Stimulated activated CD8-positive, alpha-beta memory T cell treated with anti-CD3 and anti-CD28 coated beads, Interleukin-7, amount 100 ng/mL, for 4 hours (primary cell): ENCODE data around the gene CPNE7.
"Not testable (repeated sequence)": the region's sequence is repeated elsewhere in the genome, so short reads cannot be mapped to it uniquely, and the experiment has no call there.

ENCODE experiments used
- DNase-seq, 2 donors: peaks; one replicate each; pipeline ENCODE4 v3.0.0-alpha.2; 2020; ENCODE audit warnings: low read depth in 2 of 2

Gene CPNE7

DNA sequence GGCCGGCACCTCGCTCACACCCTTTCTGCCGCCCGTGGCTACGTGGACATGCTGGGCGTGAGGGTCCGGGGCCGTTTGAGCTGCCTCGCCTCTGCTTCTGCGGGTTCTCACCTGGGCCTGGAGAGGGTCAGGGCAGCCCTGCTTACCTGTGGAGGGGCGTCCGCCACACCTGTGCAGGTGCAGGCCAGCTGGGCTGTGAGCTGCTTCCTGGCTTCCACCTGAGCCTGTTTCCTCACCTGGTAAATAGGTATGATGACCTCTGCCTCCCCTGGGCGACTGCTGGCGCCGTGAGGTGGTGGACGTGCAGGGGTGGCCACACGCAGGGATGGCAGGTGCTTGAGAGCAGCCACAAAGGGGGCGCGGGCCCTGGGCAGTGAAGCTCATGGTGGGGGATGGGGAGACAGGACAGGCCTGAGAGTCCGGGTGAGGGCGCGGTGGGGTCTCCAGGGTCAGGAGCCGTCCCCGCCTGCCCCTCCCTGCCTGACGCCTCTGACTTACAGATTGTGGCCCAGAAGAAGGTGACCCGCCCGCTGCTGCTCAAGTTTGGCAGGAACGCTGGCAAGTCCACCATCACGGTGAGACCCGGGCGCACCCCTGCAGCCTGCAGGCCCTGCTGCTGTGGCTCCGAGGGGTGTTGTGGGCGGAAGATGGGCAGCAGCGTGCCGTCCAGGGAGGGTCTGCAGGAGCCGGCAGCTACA, 7.8 kb downstream of the CPNE7 start:
- no peak for DNase-seq

DNA sequence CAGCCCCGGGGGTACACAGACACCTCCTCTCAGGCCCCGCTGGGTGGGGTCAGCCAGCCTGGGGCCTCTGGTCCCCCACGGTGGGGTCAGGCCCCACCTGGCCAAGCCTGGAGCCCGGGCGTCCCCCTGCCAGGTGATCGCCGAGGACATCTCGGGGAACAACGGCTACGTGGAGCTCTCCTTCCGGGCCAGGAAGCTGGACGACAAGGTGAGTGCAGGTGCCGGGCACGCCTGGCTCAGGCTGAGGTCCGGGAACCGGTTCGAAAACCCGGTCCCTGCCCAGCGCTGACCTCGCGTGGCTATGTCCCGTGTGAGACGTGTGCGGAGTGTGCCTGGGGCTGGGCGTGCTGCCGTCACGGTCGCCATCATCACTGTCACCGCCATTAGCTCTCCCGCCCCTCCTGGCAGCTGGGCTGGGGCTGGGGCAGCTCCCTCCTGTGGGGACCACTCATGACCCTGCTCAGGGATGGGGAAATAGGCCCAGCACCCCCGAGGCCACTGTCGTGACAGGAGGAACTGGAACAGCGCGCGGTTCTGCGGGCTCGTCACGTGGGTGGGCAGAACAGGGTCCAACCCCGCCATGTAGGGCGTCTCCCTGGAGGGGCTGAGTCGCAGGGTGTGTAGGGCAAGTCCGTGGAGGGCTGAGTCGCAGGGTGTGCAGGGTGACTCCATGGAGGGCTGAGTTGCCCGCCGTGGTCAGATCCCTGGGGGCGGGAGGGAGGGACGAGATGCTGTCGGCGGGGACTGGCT, 8.5 kb downstream of the CPNE7 start:
- no peak for DNase-seq

DNA sequence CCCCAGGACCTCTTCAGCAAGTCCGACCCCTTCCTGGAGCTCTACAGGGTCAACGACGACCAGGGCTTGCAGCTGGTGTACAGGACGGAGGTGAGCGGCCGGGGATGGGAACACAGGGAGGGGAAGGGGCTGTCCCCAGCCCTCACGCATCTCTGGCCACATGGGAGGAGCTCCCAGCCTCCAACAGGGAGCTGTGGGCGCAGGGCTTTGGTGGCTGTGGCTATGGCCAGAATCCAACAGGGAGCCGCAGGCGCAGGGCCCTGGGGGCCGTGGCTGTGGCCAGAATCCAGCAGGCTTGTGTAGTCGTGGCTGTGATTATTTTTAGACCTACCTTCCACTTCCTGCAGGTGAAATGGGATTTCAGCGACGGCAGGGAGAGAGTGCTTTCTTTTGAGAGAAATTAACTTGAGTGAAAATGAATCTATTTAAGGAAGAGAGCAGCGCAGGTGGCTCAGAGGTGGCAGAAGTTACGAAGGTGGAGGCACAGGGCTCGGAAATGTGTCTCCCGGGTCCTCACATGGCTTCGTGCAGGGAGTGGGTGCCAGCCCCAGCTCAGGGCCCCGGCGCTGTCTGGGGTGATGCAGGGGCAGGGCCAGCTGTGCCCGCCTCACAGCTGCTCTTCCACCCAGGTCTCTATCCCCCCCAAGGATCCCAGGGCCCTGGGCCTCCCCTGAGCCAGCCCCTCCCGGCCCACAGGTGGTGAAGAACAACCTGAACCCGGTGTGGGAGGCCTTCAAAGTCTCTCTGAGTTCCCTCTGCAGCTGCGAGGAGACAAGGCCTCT, 9.4 kb downstream of the CPNE7 start:
- DNase-seq, result no peak

DNA sequence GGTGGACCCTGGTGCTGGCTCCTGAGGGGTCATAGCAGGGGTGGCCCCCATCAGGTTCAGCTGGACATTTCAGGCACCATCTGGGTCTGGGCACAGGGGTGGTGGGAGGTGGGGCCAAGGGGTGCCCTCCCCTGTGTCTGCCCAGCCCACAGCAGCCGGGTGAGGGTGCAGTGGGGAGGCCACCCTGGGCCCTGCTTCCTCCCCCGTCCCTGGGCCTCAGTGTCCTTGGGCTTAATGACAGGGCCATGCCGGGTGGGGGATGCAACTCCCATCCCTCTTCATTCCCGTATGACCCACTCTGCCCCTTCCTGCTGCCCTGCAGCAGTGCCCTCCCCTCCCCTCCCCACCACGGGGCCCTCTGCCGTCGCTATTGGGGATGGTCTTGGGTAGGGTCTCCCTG, 10.7 kb downstream of the CPNE7 start:
- DNase-seq, result no peak

DNA sequence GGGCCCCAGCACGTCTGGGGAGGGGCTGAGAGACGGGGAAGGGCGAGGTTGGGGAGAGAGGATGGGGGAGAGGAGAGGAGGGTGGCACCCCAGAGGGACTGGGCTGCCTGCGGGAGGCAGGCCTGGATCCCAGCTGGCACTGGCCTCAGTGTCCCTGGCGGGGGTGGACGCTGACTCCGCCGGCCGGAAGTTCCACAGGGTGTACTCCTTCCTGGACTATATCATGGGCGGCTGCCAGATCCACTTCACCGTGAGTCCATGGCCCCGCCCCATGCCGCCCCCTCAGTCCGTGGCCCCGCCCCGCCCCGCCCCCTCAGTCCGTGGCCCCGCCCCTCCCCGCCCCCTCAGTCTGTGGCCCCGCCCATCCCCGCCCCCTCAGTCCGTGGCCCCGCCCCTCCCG, 11.3 kb downstream of the CPNE7 start:
- no peak for DNase-seq

DNA sequence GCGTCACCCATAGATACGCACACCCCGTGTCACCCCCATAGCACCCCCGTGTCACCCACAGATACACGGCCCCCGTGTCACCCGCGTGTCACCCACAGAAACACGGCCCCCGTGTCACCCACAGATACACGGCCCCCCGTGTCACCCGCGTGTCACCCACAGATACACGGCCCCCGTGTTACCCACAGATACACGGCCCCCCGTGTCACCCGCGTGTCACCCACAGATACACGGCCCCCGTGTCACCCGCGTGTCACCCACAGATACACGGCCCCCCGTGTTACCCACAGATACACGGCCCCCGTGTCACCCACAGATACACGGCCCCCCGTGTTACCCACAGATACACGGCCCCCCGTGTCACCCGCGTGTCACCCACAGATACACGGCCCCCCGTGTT, 12.1 kb downstream of the CPNE7 start:
- not testable (repeated sequence) for DNase-seq

DNA sequence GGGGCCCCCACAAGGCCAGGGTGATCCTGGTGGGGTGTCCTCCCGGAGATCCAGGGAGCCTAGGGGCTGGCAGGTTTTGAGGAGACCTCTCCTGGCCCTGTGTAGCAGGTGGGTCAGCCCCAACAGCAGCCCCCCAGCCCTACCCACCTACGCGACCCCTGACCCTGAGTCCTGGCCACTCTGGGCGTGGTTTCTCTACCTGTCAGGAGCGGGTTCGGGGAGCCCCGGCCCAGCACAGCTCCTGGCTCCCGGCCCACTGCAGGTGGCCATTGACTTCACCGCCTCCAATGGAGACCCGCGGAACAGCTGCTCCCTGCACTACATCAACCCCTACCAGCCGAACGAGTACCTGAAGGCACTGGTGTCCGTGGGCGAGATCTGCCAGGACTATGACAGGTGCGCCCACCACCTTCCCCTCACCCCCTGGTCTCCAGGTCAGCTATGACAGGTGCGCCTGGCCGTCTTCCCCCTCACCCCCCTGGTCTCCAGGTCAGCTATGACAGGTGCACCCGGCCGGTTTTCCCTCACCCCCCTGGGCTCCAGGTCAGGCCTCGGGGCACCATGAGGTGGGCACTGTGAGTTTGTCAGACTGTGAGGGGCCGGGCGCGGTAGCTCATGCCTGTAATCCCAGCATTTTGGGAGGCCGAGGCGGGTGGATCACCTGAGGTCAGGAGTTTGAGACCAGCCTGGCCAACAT, 13.0 kb downstream of the CPNE7 start:
- no peak for DNase-seq

DNA sequence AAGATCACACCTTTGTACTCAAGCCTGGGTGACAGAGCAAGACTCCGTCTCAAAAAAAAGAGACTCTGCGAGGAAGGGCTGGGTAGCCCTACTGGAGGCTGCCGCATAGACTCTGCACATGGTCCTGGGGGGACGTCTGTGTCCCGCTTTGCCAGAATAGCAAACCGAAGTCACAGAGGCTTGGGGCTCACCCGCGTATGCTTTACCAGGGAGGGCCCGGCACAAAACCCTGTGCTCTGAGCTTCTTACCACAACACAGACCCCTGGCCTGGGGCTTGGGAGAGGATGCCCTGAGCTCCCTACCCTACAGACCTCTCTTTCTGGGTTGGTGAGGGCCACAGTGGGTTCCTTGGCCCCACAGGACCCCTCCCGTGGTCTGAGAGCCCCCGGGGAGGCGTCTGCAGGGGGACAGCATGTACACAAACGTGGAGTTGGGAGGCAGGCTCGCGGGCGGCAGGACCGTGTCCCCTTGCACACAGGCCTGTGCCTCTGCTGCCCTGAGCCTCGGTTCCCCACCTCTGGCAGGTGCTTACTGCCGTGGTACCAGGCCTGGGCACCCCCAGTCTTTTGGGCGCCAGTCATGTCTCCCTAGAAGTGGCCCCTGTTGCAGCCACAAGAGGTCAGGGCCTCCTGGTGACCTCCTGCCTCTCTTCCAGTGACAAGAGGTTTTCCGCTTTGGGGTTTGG, 13.8 kb downstream of the CPNE7 start:
- no peak for DNase-seq

DNA sequence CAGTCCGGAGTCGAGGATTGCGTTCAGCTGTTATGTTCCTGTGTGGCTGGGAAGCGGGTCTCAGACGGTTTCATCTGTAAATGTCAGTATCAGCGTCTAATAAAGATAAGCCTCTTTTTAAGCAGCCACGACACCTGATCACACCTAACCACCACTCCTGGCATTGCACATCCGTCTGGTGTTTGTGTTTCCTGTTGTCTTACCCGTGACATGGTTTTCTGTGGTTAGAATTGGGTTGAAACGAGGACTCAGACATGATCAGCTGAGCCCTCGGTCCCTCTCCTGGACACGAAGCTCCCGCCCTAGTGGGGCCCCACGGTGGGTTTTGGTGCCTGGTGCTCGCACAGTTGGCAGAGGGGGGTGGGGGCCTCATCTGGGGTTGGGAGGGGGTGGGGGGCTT, 18.3 kb downstream of the CPNE7 start:
- DNase-seq, result peak in 1 of 2 donors; percentile 21

DNA sequence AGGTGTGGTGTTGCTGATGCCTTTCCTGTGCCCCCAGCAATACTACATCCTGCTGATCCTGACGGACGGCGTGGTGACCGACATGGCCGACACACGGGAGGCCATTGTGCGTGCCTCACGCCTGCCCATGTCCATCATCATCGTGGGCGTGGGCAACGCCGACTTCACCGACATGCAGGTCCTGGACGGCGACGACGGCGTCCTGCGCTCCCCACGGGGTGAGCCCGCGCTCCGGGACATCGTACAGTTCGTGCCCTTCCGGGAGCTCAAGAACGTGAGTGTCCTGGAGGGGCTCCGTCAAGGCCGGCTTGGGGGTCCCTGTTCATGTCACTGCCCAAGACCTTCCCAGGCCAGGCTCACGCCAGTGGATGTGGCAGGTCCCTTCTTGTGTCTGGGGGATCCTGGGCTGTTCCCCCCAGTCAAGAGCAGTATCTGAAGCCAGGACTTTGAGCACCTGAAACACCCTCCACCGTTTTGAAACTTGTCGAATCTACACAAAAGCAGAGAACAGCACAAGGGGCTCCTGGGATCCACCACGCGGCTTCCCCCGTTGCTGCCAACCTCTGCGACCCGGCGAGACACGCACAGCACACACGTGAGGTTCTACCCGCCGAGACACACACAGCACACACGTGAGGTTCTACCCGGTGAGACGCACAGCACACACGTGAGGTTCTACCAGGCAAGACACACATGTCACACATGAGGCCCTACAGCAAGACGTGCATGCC, 19.9 kb downstream of the CPNE7 start:
- DNase-seq, result no peak

DNA sequence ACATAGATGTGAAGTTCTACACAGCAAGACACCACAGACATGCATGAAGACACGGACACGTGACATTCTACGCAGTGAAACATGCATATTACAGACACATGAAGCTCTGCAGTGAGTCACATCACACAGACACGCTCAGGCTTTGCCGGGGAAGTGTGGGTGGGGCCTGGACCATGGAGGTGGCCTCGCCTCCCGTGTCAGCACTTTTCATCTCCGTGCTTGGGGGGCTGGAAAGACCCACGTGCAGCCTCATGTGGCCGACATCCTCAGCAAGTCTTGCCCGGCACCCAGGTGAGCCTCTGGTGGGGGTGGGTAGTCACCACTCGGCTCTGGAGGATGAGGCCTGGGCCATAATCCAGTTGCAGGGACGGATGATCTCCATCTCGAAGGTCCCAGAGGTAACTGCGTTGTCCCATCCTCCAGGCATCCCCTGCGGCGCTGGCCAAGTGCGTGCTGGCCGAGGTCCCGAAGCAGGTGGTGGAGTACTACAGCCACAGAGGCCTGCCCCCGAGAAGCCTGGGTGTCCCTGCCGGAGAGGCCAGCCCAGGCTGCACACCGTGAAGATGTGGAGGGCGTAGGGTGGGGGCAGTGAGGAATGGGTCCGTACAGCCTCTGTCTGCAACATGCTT, 20.6 kb downstream of the CPNE7 start:
- no peak for DNase-seq

DNA sequence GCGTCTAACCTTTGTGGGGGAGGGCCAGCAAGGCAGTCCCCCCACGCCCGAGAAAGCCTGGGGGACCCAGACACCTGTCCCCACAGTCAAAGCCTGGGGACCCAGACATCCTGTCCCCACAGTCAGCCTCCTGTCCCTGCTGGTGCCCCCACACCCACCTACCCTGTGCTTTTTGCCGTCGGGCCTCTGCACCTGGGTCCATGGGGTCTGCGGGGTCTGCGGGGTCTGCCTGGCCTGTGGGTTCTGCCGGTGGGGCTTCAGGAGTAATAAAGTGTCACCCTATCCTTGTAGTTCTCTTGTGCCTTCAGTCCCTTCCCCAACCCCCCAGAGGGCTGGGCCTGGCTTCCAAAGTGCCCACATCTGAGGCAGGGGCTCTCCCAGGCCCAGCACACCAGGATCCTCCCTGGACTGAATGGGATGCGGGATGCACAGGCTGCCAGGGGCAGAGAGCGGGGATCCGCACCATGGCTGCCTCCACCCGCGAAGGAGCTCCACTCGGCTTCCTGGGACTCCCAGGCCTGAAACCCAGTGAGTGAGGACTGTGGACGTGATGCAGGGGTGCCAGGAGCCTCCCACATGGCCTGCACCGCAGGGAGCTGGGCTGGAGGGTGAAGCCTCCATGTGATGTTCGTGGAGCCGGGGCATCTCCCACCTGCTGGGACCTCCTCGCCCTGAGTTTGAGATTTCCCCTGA, 21.5 kb downstream of the CPNE7 start:
- DNase-seq, result no peak

DNA sequence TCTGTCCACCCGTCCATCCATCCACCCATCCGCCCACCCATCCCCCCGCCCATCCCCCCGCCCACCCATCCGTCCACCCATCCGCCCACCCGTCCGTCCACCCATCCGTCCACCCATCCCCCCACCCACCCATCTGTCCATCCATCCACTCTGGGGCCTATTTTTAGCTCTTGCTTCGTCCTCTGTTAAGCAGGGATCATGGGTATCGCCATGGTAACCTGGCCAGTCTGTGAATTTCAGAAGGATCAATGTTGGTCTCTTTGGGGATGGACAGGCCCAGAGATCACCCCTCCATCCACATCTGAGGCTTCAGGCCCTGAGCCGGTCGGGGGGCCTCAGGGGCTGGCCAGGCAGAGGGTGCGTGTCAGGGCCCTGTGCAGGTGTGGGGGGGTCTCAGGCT, 22.6 kb downstream of the CPNE7 start:
- DNase-seq, result no peak

DNA sequence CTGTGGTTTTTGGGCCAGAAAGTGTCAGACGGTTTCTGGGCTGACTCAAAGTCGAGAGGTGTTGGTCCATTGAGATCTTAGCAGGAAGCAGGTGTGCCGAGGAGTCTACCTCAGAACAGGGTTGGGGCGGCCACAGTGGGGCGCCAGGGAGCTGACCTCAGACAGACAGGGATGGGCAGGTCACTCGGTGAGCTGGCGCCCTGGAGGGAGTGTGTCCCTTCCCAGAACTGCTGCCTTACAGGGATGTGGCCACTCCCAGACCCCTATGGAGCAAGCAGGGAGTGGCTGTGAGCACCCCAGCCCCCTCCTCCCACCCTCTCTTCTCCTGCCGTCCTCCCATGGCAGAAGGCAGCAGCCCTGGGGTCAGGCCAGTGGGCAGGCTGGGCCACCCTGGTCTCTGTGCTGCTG, 23.9 kb downstream of the CPNE7 start:
- peak in 1 of 2 donors; percentile 27 for DNase-seq

DNA sequence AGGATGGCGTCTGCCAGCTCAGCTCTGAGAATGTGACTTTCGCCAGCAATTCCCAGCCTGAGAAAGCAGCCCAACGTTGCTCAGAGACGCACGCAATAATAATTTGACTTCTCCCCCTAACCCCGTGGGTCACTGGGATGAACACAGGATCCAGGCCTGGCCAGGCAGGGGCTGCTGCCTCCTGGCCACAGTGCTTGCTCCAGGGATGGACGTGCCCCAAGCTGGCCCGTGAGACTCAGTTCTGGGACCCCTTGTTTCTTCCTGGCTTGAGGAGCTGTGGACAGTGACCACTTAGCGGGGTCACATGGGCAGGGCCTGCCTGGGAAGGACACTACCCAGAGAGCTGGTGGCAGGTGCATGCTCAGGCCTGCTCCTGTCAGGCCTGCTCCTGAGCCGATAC, 24.3 kb downstream of the CPNE7 start:
- DNase-seq, result no peak

DNA sequence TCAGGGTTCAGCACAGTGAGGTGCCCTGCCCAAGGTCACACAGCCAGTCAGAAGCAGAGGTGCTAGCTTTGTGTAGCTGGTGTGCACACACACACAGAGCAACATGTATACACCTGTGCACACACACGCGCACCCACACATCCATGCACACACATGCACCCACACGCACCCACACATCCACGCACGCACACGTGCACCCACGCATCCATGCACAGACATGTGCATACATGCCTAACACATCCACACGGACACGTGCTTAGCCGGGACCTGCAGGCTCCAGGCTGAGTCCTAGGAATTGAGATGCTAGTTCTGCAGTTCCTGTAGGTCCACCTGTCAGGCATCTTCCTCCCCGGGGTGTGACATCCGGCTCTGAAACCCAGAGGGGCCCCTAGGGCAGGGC, 24.9 kb downstream of the CPNE7 start:
- no peak for DNase-seq

DNA sequence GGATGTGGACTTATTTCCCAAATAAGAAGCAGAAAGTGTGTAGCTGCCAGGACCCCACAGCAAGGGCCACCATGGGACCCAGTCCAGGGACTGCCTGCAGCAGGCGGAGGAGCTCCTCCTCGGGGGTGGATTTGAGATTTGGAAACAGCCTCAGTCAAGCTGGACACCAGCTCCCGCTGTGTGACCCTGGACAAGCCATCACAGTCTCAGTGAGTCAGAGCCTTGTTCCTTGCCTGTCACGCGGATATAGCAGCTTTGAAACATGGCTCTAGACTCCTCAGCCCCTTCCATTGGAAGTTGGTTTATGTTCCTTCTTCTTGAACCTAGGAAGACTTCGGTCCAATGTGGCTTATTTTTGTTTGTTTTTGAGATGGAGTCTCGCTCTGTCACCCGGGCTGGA, 25.4 kb downstream of the CPNE7 start:
- no peak for DNase-seq

DNA sequence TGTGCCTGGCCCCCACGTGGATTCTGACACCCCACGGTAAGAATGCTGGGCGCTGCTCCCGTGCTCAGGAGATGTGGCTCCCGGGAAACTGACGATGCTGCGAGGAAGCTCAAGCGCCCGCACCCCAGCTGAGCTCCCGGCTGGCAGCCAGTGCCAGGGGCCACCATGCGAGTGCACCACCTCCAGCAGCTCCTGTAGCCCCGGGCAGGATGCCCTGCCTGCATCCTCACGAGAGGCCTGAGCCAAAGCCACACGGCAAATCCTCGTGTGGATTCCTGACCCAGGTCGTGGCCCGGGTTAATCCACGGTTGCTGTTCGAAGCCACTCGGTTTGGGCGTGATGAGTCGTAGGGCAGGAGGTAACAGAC, 26.3 kb downstream of the CPNE7 start:
- no peak for DNase-seq

DNA sequence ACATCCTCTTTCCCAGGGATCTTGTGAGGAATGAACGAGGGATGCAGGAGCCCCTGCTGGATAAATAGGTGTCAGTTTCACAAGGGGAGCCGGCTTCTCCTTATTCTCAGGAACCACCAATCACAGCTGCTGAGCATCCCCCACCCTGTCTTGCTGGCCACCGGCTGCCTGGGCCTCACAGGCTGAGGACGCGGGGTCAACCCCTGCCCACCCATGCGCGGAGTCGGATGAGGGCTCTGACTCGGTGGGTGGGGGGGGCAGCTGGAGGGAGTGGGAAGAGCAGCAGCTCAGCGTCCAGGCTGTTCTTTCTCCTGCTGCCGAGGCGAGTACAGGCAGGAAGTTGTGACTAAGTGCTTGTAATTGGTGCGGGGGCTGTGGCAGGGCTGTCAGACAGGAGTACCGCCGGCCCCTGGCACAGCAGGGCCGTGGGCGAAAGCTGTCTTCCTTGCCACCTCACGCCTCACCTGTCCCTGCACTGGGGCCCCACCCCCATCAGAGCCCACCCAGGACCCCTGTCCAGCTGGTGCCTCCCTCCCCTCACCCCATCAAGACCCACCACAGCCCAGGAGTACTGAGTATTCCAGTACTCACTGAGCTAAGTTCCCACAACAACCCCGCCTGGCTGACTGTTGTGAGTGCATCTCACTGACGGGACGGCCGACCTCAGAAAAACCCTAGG, 26.9 kb downstream of the CPNE7 start:
- DNase-seq, result peak; percentile 65 to 76
